ENCODE results near the gene MYOM3. TPM values are rescaled to one million over a fixed set of nuclear protein-coding genes. Genes with fewer than 3 reads are reported as not detected.

Gene MYOM3
- total RNA-seq (under 1 TPM; 0.44 to 0.52 TPM), polyA plus RNA-seq (ENCODE audit: insufficient read length in 6 of 6) (under 1 TPM in 5 of 6 donors, not detected in 1; 0.06 to 0.31 (median 0.17) TPM)
- long read RNA-seq, donor 1 = 0 reads
- long read RNA-seq, donor 2 = 0 reads
- long read RNA-seq, donor 3 = 0 reads
- long read RNA-seq, donor 4 = 0 reads
- long read RNA-seq, donor 5 = 0 reads
- long read RNA-seq, donor 6 = 0 reads
- long read RNA-seq, donor 7 = 0 reads
- long read RNA-seq, donor 8 = 0 reads
- long read RNA-seq, donor 9 = 0 reads
- long read RNA-seq, donor 10 = 0 reads
- long read RNA-seq, donor 11 = 0 reads
- long read RNA-seq, donor 12 = 0 reads

- H3K4me3 ChIP-seq = no peak within 1 kb of the TSS
- DNase-seq = peak in 3 of 4 donors; percentile 11 to 72 (median 59)
- no peak within 1 kb of the TSS for H3K27ac ChIP-seq
- TF ChIP-seq CTCF (IDR thresholded peaks at IDR 0.05) = peak; percentile 15 to 26
- intact Hi-C loops (cut with DNase I) = no loop called here
- ATAC-seq = peak; percentile 97
- H3K27me3 ChIP-seq = peaks cover 0 to 55% of the 10 kb centered on the region in 2 donors
- H3K9me3 ChIP-seq = no peaks in the 10 kb centered on the region
- peaks cover 0 to 6% of the 10 kb centered on the region in 2 donors for H3K4me1 ChIP-seq
- H3K36me3 ChIP-seq = no peaks in the 10 kb centered on the region
Measured at GRCh38 chr1:24111996-24112779, at the start of gene MYOM3. Gene MYOM3 (minus strand): TSS chr1:24112135. CDS start chr1:24108636, 3,499 bp downstream.

- H3K4me3 ChIP-seq = no peak overlapping the region
- H3K9me3 ChIP-seq = no peaks in the 10 kb centered on the region
- TF ChIP-seq CTCF (IDR thresholded peaks at IDR 0.05) = no peak
- peaks cover 0 to 5% of the 10 kb centered on the region in 2 donors for H3K27me3 ChIP-seq
- H3K27ac ChIP-seq = no peak overlapping the region
- intact Hi-C loops (cut with DNase I) = no loop called here
- peaks cover 0 to 9% of the 10 kb centered on the region in 2 donors for H3K36me3 ChIP-seq
- DNase-seq = no peak
- H3K4me1 ChIP-seq = no peaks in the 10 kb centered on the region
- no peak for ATAC-seq
Measured at GRCh38 chr1:24161270-24161669, 49.3 kb upstream of the MYOM3 start.

GRCh38 chr1:24159366-24159765 is 47.4 kb upstream of the MYOM3 start:
- H3K36me3 ChIP-seq = peaks cover 0 to 9% of the 10 kb centered on the region in 2 donors
- no peak for TF ChIP-seq CTCF (IDR thresholded peaks at IDR 0.05)
- DNase-seq = no peak
- H3K4me1 ChIP-seq = no peaks in the 10 kb centered on the region
- no peaks in the 10 kb centered on the region for H3K27me3 ChIP-seq
- no peaks in the 10 kb centered on the region for H3K9me3 ChIP-seq
- H3K27ac ChIP-seq = no peak overlapping the region
- intact Hi-C loops (cut with DNase I) = no loop called here
- no peak for ATAC-seq
- no peak overlapping the region for H3K4me3 ChIP-seq

- no peak for ATAC-seq
- Histone ChIP-seq H3K9me3 (no peaks in the 10 kb centered on the region), H3K4me1 (no peaks in the 10 kb centered on the region), H3K27me3 (peaks cover 0 to 6% of the 10 kb centered on the region in 2 donors), H3K36me3 (peaks cover 0 to 9% of the 10 kb centered on the region in 2 donors), H3K4me3 (no peak overlapping the region), H3K27ac (no peak overlapping the region)
- DNase-seq = no peak
- TF ChIP-seq CTCF (IDR thresholded peaks at IDR 0.05) = no peak
- intact Hi-C loops (cut with DNase I) = no loop called here
Measured at GRCh38 chr1:24157918-24158481, 46.1 kb upstream of the MYOM3 start.
